ENCODE measurements around the gene RSPH1. TPM values are rescaled to one million over a fixed set of nuclear protein-coding genes. Genes with fewer than 3 reads are reported as not detected.

The RSPH1 gene
- total RNA-seq, 1 experiment from 2014 or later: 0.51 TPM

DNA sequence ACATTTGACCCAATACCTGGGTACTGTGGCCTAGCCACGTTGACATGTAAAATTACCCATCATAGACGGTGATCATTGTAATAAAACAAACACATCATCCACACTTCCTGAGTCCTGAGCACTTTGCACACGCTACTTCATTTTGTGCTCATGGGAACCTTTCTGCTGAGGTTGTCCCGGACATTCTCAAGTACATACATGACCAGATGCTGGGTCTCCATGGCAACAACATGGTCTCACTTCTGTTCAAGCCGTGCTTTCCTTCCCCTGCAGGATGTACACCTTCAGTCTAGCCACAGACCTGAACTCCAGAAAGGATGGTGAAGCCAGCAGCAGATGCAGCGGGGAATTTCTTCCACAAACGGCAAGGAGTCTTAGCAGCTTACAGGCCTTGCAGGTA lies 69.6 kb downstream of the RSPH1 start:
- no peak for DNase-seq
- Histone ChIP-seq H3K9ac (ENCODE audit: low read length) (no peak overlapping the region), H3K4me2 (ENCODE audit: low read length) (no peak overlapping the region), H4K20me1 (ENCODE audit: low read length) (no peaks in the 10 kb centered on the region), H3K4me1 (ENCODE audit: insufficient read depth, low read length) (no peaks in the 10 kb centered on the region), H3F3A (ENCODE audit: low read length, unreplicated experiment) (no peaks in the 10 kb centered on the region), H3K36me3 (ENCODE audit: low read depth, low read length) (no peaks in the 10 kb centered on the region), H3K79me2 (ENCODE audit: low read length) (no peaks in the 10 kb centered on the region), H3K9me3 (ENCODE audit: low read length) (no peaks in the 10 kb centered on the region), H2AFZ (ENCODE audit: low read length) (no peak overlapping the region), H3K27ac (ENCODE audit: low read length) (no peak overlapping the region), H3K9me2 (replicated peaks; ENCODE audit: low read length) (no peaks in the 10 kb centered on the region), H3K27me3 (ENCODE audit: low read length) (peaks cover 29% of the 10 kb centered on the region), H3K4me3 (ENCODE audit: low read length) (no peak overlapping the region)
- ATAC-seq: no peak
- intact Hi-C loops (cut with micrococcal nuclease): no loop called here
- CTCF ChIA-PET: no interaction called here
- TF ChIP-seq, protein P1, sequence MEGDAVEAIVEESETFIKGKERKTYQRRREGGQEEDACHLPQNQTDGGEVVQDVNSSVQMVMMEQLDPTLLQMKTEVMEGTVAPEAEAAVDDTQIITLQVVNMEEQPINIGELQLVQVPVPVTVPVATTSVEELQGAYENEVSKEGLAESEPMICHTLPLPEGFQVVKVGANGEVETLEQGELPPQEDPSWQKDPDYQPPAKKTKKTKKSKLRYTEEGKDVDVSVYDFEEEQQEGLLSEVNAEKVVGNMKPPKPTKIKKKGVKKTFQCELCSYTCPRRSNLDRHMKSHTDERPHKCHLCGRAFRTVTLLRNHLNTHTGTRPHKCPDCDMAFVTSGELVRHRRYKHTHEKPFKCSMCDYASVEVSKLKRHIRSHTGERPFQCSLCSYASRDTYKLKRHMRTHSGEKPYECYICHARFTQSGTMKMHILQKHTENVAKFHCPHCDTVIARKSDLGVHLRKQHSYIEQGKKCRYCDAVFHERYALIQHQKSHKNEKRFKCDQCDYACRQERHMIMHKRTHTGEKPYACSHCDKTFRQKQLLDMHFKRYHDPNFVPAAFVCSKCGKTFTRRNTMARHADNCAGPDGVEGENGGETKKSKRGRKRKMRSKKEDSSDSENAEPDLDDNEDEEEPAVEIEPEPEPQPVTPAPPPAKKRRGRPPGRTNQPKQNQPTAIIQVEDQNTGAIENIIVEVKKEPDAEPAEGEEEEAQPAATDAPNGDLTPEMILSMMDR (conservative IDR thresholded peaks at IDR 0.05; ENCODE audit: low read depth, low read length): no peak
- TF ChIP-seq EZH2phosphoT487 (IDR thresholded peaks at IDR 0.05; ENCODE audit: borderline replicate concordance, low read length) (no peak), EZH2 (IDR thresholded peaks at IDR 0.05; ENCODE audit: low read length, unreplicated experiment) (no peak)
- POLR2A ChIA-PET (ENCODE audit: unreplicated experiment): no interaction called here
- no TSS peak for BruUV-seq (replicated peaks)

GRCh38 chr21:42425591-42425990 lies 70.4 kb downstream of the RSPH1 start:
- DNase-seq (no peak), ATAC-seq (peak; percentile 71)
- Histone ChIP-seq H3K4me2 (ENCODE audit: low read length) (no peak overlapping the region), H3K36me3 (ENCODE audit: low read depth, low read length) (no peaks in the 10 kb centered on the region), H2AFZ (ENCODE audit: low read length) (no peak overlapping the region), H3K79me2 (ENCODE audit: low read length) (no peaks in the 10 kb centered on the region), H3F3A (ENCODE audit: low read length, unreplicated experiment) (no peaks in the 10 kb centered on the region), H3K4me1 (ENCODE audit: insufficient read depth, low read length) (no peaks in the 10 kb centered on the region), H4K20me1 (ENCODE audit: low read length) (no peaks in the 10 kb centered on the region), H3K27ac (ENCODE audit: low read length) (no peak overlapping the region), H3K4me3 (ENCODE audit: low read length) (no peak overlapping the region), H3K9me2 (replicated peaks; ENCODE audit: low read length) (no peaks in the 10 kb centered on the region), H3K27me3 (ENCODE audit: low read length) (peaks cover 29% of the 10 kb centered on the region), H3K9me3 (ENCODE audit: low read length) (no peaks in the 10 kb centered on the region), H3K9ac (ENCODE audit: low read length) (no peak overlapping the region)
- no TSS peak for BruUV-seq (replicated peaks)
- TF ChIP-seq, protein P1 (conservative IDR thresholded peaks at IDR 0.05; ENCODE audit: low read depth, low read length): no peak
- TF ChIP-seq EZH2phosphoT487 (IDR thresholded peaks at IDR 0.05; ENCODE audit: borderline replicate concordance, low read length): no peak
- TF ChIP-seq EZH2 (IDR thresholded peaks at IDR 0.05; ENCODE audit: low read length, unreplicated experiment): no peak
- intact Hi-C loops (cut with micrococcal nuclease): no loop called here
- POLR2A ChIA-PET (ENCODE audit: unreplicated experiment): no interaction called here
- CTCF ChIA-PET: no interaction called here

DNA sequence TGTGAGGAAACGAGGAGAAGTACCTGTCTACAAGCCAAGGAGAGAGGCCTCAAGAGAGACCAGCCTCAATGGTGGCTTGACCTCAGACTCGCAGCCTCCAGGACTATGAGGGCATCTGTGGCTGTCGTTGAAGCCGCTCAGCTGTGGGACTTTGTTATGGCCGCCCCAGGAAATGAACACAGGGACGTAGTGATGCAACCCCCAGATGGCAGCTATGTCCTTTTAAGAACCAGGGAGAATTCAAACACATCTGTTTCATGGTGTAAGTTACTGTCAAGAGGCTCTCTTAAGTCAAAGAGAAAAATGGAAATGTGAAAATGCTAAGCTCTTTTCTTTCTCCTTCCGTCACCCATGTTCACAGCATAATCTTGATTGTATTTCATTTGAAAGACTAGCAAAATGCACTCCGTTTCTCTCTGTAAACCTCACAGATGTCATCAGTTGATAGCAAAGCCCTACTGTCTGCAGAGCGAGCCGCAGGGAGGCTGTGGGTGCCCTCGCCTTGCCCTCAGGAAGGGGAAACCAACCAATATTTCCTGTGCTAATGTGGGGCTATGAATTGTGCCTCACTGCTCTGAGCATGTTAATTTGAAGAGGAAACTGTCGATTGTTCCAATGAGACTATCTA lies 71.0 kb downstream of the RSPH1 start:
- Histone ChIP-seq H4K20me1 (ENCODE audit: low read length) (no peaks in the 10 kb centered on the region), H3K27me3 (ENCODE audit: low read length) (peaks cover 29% of the 10 kb centered on the region), H3K27ac (ENCODE audit: low read length) (no peak overlapping the region), H3K79me2 (ENCODE audit: low read length) (no peaks in the 10 kb centered on the region), H3K9ac (ENCODE audit: low read length) (no peak overlapping the region), H3K9me2 (replicated peaks; ENCODE audit: low read length) (no peaks in the 10 kb centered on the region), H3K36me3 (ENCODE audit: low read depth, low read length) (no peaks in the 10 kb centered on the region), H3K9me3 (ENCODE audit: low read length) (no peaks in the 10 kb centered on the region), H2AFZ (ENCODE audit: low read length) (no peak overlapping the region), H3F3A (ENCODE audit: low read length, unreplicated experiment) (no peaks in the 10 kb centered on the region), H3K4me2 (ENCODE audit: low read length) (no peak overlapping the region), H3K4me3 (ENCODE audit: low read length) (no peak overlapping the region), H3K4me1 (ENCODE audit: insufficient read depth, low read length) (no peaks in the 10 kb centered on the region)
- TF ChIP-seq EZH2 (IDR thresholded peaks at IDR 0.05; ENCODE audit: low read length, unreplicated experiment): no peak
- TF ChIP-seq, protein P1 (conservative IDR thresholded peaks at IDR 0.05; ENCODE audit: low read depth, low read length): no peak
- ChIA-PET POLR2A (ENCODE audit: unreplicated experiment) (no interaction called here), CTCF (no interaction called here)
- ATAC-seq: no peak
- intact Hi-C loops (cut with micrococcal nuclease): no loop called here
- no peak for DNase-seq
- no TSS peak for BruUV-seq (replicated peaks)
